Smooth muscle cell (in vitro differentiated cells): ENCODE results near the gene TRMO. TPM values are rescaled to one million over a fixed set of nuclear protein-coding genes. Genes with fewer than 3 reads are reported as not detected.

Experiments
- DNase-seq: peaks from one replicate; lab custom pipeline; 2025; ENCODE audit not compliant: unreplicated experiment; lab: John Stamatoyannopoulos, UW
- H2AFZ ChIP-seq: fragments of 200-600 bp; sonication (generic); 2 replicates; pipeline ENCODE4 v1.6.0; 2016; ENCODE audit warnings: antibody characterized with exemption, low read depth, mild to moderate bottlenecking
- H3F3A ChIP-seq: fragments of 200-600 bp; sonication (generic); 2 replicates; pipeline ENCODE4 v1.6.0; 2017; ENCODE audit warnings: antibody characterized with exemption, low read depth
- H3K27ac ChIP-seq: fragments of 200-600 bp; sonication (generic); 2 replicates; pipeline ENCODE4 v1.5.1; 2016; ENCODE audit warnings: low read depth, mild to moderate bottlenecking
- H3K27me3 ChIP-seq: fragments of 200-600 bp; sonication (generic); 2 replicates; pipeline ENCODE4 v1.6.1; 2016; ENCODE audit warnings: low read depth, mild to moderate bottlenecking
- H3K36me3 ChIP-seq: fragments of 200-600 bp; sonication (generic); 2 replicates; pipeline ENCODE4 v1.5.1; 2016; ENCODE audit warnings: low read depth
- H3K4me1 ChIP-seq: fragments of 200-600 bp; sonication (generic); 2 replicates; pipeline ENCODE4 v1.5.1; 2016; ENCODE audit warnings: low read depth
- H3K4me2 ChIP-seq: fragments of 200-600 bp; sonication (generic); 2 replicates; pipeline ENCODE4 v1.6.0; 2016; ENCODE audit warnings: mild to moderate bottlenecking
- H3K4me3 ChIP-seq: fragments of 200-600 bp; sonication (generic); 2 replicates; pipeline ENCODE4 v1.5.1; 2016; ENCODE audit warnings: mild to moderate bottlenecking
- H3K79me2 ChIP-seq: fragments of 200-600 bp; sonication (generic); 2 replicates; pipeline ENCODE4 v1.6.0; 2016; ENCODE audit warnings: low read depth, mild to moderate bottlenecking
- H3K9ac ChIP-seq: fragments of 200-600 bp; sonication (generic); 2 replicates; pipeline ENCODE4 v1.6.0; 2016; ENCODE audit warnings: low read depth
- H3K9me3 ChIP-seq: fragments of 200-600 bp; sonication (generic); replicated peaks from 2 replicates; pipeline ENCODE4 v1.5.1; 2016; ENCODE audit warnings: low read depth
- H4K20me1 ChIP-seq: fragments of 200-600 bp; sonication (generic); 2 replicates; pipeline ENCODE4 v1.6.0; 2016; ENCODE audit warnings: low read depth
- WGBS: methylation state at CpG from one replicate; pipeline ENCODE4 v1.1.7; 2016; ENCODE audit warnings: low lambda C conversion rate; 5-methylcytosine and 5-hydroxymethylcytosine counted together
- polyA plus RNA-seq: library from polyadenylated mRNA; unstranded; fragments of >200 nt; fragmentation: Nextera tagmentation; extraction: Ambion mirVana; gene quantifications from 2 replicates; pipeline ENCODE4 v1.2.1, GENCODE V29; 2016
- total RNA-seq: library from RNA; depleted of rRNA; stranded (reverse); fragments of >200 nt; gene quantifications from 2 replicates; pipeline ENCODE4 v1.2.3, GENCODE V29; 2014
- TF ChIP-seq, protein P1 (sequence below): fragments of 200-600 bp; sonication (generic); IDR thresholded peaks from 2 replicates; pipeline ENCODE4 v1.5.1; 2017; ENCODE audit warnings: borderline replicate concordance, mild to moderate bottlenecking, antibody characterized with exemption; ENCODE audit not compliant: insufficient read depth, poor library complexity, severe bottlenecking

The TRMO gene
- total and polyA plus RNA-seq, 2 experiments from 2014 or later: 5.8 to 8.1 TPM

DNA sequence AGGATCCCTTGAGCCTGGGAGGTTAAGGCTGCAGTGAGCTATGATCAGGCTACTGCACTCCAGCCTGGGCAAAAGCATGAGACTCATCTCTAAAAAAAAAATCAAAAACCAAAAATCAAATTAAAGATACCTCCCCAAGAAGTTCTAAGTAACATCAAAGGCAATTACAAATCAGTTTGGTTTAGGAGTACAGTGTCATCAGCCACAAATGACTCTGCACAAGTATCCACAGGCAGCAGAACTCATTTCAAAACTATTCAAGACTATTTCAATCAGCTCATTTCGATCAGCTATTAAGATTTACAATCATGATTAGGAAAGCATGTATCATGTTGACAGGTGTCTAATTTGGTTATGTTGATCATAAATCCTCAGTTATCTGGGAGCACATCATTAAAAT, 19.1 kb downstream of the TRMO start:
- Histone ChIP-seq H3K36me3 (no peaks in the 10 kb centered on the region), H3K4me2 (no peak overlapping the region), H3K4me1 (no peaks in the 10 kb centered on the region), H3F3A (no peaks in the 10 kb centered on the region), H3K9me3 (no peaks in the 10 kb centered on the region), H4K20me1 (peaks cover 12% of the 10 kb centered on the region), H3K4me3 (no peak overlapping the region), H3K9ac (no peak overlapping the region), H3K79me2 (no peaks in the 10 kb centered on the region), H3K27me3 (no peaks in the 10 kb centered on the region), H2AFZ (no peak overlapping the region), H3K27ac (no peak overlapping the region)
- DNase-seq: no peak
- TF ChIP-seq, protein P1, sequence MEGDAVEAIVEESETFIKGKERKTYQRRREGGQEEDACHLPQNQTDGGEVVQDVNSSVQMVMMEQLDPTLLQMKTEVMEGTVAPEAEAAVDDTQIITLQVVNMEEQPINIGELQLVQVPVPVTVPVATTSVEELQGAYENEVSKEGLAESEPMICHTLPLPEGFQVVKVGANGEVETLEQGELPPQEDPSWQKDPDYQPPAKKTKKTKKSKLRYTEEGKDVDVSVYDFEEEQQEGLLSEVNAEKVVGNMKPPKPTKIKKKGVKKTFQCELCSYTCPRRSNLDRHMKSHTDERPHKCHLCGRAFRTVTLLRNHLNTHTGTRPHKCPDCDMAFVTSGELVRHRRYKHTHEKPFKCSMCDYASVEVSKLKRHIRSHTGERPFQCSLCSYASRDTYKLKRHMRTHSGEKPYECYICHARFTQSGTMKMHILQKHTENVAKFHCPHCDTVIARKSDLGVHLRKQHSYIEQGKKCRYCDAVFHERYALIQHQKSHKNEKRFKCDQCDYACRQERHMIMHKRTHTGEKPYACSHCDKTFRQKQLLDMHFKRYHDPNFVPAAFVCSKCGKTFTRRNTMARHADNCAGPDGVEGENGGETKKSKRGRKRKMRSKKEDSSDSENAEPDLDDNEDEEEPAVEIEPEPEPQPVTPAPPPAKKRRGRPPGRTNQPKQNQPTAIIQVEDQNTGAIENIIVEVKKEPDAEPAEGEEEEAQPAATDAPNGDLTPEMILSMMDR: no peak
- WGBS: 88% methylated on average over 1 of the region's 1 CpG

DNA sequence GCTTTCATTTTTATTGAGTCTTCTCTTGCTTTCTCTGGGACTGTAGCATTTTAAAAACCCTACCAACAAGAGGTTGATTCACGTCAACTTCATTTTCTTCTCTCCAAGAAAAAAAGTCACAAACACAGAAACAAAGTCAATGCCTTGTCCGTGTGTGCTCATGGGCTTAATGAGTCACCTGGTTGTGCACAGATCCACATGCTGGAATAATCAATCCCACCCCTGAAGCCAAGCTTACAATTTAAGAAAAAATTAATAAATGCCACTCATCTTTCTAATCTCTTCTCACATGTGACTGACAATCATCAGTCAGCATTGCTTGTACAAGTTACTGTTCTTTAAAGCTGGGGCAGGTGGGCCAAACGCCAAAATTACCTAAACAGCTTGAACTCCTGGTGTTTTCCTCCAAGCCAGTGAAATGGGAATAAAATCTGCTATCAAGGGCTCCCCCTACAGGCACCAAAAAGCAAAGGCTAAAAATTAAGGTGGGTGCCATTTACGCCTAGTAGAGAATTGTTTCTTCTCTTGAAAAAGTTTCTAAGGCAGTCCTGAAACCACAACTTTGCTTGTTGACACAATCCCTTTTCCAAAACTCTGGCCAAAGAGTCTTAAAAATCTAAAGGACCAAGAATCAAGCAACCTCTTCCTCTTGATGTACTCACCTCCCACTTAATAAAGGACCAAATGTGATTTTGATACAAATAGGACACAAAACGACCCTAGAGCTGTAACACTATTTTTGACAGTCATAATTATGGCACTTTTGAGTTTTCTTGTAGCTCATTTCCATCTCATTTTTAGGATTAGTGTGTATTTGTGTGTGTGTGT, 21.3 kb downstream of the TRMO start:
- Histone ChIP-seq H3F3A (no peaks in the 10 kb centered on the region), H2AFZ (no peak overlapping the region), H3K4me3 (no peak overlapping the region), H3K27me3 (no peaks in the 10 kb centered on the region), H4K20me1 (peaks cover 8% of the 10 kb centered on the region), H3K36me3 (no peaks in the 10 kb centered on the region), H3K9ac (no peak overlapping the region), H3K79me2 (no peaks in the 10 kb centered on the region), H3K27ac (no peak overlapping the region), H3K4me1 (no peaks in the 10 kb centered on the region), H3K4me2 (no peak overlapping the region), H3K9me3 (no peaks in the 10 kb centered on the region)
- TF ChIP-seq, protein P1: peak; percentile 80
- DNase-seq: no peak
- WGBS: 57% methylated on average over 5 of the region's 5 CpGs

DNA sequence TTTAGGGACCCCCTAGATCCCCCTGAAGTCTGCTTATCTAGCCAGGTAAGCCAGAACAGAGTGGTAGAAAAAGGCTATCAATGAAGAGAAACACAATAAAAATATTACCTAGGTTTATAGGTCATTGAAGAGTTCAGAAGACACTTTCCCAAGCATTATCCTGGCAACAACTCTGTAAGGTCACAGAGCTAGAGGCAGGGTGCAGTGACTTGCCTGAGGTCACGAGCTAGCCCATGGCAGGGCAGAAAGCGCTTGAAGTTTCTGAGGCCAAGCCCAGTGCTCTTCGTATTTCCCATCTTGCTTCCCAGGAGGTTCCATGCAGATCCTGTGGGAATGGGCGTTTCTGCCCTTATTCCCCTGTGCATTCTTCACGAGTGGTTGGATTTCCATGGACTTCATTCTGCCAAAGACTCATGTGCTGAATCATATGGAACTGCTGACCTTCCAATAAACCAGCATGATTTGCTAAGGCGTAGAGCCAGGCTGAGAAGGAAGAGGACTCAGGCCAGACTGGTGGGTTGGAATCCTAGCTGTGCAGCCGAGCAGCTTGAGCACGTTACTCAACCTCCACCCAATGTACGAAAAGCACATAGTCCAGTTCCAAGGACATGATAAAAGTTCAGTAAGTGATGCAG, 22.1 kb downstream of the TRMO start:
- no peaks in the 10 kb centered on the region for H3K9me3 ChIP-seq
- no peak overlapping the region for H3K9ac ChIP-seq
- no peak overlapping the region for H3K27ac ChIP-seq
- no peaks in the 10 kb centered on the region for H3K27me3 ChIP-seq
- TF ChIP-seq, protein P1: no peak
- H3K36me3 ChIP-seq: no peaks in the 10 kb centered on the region
- H2AFZ ChIP-seq: no peak overlapping the region
- H3K4me1 ChIP-seq: no peaks in the 10 kb centered on the region
- whole genome bisulfite sequencing: 91% methylated on average over 9 of the region's 9 CpGs
- no peaks in the 10 kb centered on the region for H3F3A ChIP-seq
- peaks cover 6% of the 10 kb centered on the region for H4K20me1 ChIP-seq
- no peak for DNase-seq
- no peak overlapping the region for H3K4me3 ChIP-seq
- H3K4me2 ChIP-seq: no peak overlapping the region
- no peaks in the 10 kb centered on the region for H3K79me2 ChIP-seq
